ENCODE results near the gene MSX2.

Gene MSX2

DNA sequence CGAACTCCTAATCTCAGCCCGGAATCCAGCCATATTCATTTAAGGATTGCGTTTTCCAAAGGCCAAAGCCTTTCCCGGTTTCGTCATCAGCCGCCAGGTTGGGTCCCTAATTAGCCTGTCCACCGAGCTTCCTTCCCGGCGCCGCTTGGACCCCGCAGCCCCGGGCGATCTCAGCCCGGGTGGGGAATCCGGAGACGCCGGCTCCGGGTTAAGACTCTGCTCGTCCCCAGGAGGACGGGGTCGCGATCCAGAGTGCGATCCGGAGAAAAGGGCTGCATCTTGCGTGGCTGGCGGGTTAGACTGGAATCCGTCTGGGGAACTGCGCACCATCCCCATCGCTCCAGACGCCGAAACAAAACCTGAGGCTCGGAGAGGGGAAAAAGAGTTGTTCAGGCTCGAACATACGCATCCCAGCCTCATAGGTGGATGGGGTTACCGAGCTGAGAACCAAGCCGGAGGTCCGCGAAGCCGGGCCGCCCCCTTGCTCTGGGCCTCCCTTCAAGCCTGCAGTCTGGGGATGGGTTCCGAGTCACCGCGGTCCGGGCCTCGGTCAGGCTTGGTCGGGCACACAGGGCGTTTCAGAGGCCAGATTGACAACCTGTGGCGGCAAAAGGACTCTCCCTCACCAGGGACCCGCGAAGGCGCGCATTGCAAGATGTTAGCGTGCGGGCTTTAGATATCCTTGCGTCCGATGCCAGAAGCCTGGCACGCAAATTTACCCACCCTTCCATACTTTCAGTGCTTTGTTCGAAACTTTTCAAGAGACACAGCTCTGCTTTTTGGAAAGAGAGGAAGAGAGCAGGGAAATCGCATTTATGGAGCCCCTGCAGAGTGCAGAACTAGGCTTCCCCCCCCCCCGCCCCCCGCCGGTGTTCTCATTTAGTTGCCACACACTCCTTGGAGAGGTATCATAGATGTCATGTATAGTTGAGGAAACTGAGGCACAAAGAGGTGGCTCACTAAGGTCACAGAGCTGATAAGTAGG, 7.9 kb downstream of the MSX2 start:
- TF ChIP-seq GLIS3 (CRISPR knock-in tag; IDR thresholded peaks at IDR 0.05) (no peak), PATZ1 (CRISPR knock-in tag; IDR thresholded peaks at IDR 0.05; ENCODE audit: borderline replicate concordance) (no peak), ZFP3 (CRISPR knock-in tag; IDR thresholded peaks at IDR 0.05) (no peak), PPARA (CRISPR knock-in tag; IDR thresholded peaks at IDR 0.05; ENCODE audit: borderline replicate concordance) (no peak), ESRRG (CRISPR knock-in tag; IDR thresholded peaks at IDR 0.05) (no peak), ARNTL (CRISPR knock-in tag; IDR thresholded peaks at IDR 0.05; ENCODE audit: borderline replicate concordance, low read depth) (no peak), TOX (CRISPR knock-in tag; IDR thresholded peaks at IDR 0.05; ENCODE audit: borderline replicate concordance) (no peak), RARB (CRISPR knock-in tag; IDR thresholded peaks at IDR 0.05) (no peak), CSDC2 (CRISPR knock-in tag; IDR thresholded peaks at IDR 0.05) (no peak), ZNF70 (CRISPR knock-in tag; IDR thresholded peaks at IDR 0.05) (no peak), TCF4 (CRISPR knock-in tag; IDR thresholded peaks at IDR 0.05; ENCODE audit: borderline replicate concordance) (no peak), ZNF8 (CRISPR knock-in tag; IDR thresholded peaks at IDR 0.05) (no peak)
- TF ChIP-seq, protein P1, sequence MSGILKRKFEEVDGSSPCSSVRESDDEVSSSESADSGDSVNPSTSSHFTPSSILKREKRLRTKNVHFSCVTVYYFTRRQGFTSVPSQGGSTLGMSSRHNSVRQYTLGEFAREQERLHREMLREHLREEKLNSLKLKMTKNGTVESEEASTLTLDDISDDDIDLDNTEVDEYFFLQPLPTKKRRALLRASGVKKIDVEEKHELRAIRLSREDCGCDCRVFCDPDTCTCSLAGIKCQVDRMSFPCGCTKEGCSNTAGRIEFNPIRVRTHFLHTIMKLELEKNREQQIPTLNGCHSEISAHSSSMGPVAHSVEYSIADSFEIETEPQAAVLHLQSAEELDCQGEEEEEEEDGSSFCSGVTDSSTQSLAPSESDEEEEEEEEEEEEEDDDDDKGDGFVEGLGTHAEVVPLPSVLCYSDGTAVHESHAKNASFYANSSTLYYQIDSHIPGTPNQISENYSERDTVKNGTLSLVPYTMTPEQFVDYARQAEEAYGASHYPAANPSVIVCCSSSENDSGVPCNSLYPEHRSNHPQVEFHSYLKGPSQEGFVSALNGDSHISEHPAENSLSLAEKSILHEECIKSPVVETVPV (CRISPR knock-in tag; IDR thresholded peaks at IDR 0.05) = no peak
- no peak for ATAC-seq

DNA sequence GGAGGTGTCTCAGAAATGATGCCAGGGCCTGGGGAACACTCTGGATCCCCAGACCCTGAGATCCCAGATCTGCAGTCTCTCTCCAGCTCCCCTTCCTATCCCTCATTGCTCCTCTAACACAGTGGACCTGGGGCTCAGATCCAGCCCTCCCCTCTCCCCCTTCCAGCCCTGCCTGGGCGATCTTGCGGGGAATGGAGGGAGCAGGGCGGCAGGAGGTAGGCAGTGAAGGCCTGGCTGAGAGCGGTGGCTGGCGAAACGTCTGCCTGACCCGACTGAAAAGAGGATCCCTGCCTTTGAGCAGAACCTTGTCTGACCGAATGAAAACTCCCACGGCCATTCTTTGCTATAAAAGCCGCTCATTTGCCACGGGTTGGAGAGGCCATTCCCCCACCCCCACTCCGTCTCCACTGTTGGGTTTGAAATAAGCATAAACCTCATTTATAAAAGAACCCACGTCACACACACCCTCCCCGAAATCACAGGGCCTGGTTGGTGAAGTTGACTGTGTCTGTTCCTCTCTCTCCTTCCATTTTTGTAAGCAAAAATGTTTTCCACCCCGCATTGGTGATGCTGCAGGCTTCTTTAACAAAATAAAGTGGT, 8.8 kb downstream of the MSX2 start:
- TF ChIP-seq GLIS3 (CRISPR knock-in tag; IDR thresholded peaks at IDR 0.05) (no peak), ZFP30 (CRISPR knock-in tag; IDR thresholded peaks at IDR 0.05) (no peak), CREB5 (CRISPR knock-in tag; IDR thresholded peaks at IDR 0.05; ENCODE audit: low read depth) (no peak), ZFP3 (CRISPR knock-in tag; IDR thresholded peaks at IDR 0.05) (no peak), PATZ1 (CRISPR knock-in tag; IDR thresholded peaks at IDR 0.05; ENCODE audit: borderline replicate concordance) (no peak), ARNTL (CRISPR knock-in tag; IDR thresholded peaks at IDR 0.05; ENCODE audit: borderline replicate concordance, low read depth) (no peak), TOX (CRISPR knock-in tag; IDR thresholded peaks at IDR 0.05; ENCODE audit: borderline replicate concordance) (no peak), PPARA (CRISPR knock-in tag; IDR thresholded peaks at IDR 0.05; ENCODE audit: borderline replicate concordance) (no peak), OSR1 (CRISPR knock-in tag; IDR thresholded peaks at IDR 0.05) (no peak), SNAI2 (CRISPR knock-in tag; IDR thresholded peaks at IDR 0.05) (no peak), TCF4 (CRISPR knock-in tag; IDR thresholded peaks at IDR 0.05; ENCODE audit: borderline replicate concordance) (no peak), BACH2 (CRISPR knock-in tag; IDR thresholded peaks at IDR 0.05; ENCODE audit: borderline replicate concordance) (no peak), ZNF70 (CRISPR knock-in tag; IDR thresholded peaks at IDR 0.05) (no peak), RARB (CRISPR knock-in tag; IDR thresholded peaks at IDR 0.05) (no peak)
- TF ChIP-seq, protein P1 (CRISPR knock-in tag; IDR thresholded peaks at IDR 0.05) = no peak
- ATAC-seq = no peak

GRCh38 chr5:174733836-174734235, 9.5 kb downstream of the MSX2 start:
- no peak for TF ChIP-seq ZNF70 (CRISPR knock-in tag; IDR thresholded peaks at IDR 0.05)
- no peak for TF ChIP-seq GLIS3 (CRISPR knock-in tag; IDR thresholded peaks at IDR 0.05)
- ATAC-seq = no peak

Data from SK-N-SH treated with all-trans-retinoic acid at 6 μM for 48 hours (cell line).